Measurements from ENCODE around the gene MAN2A2.

Gene MAN2A2

GRCh38 chr15:90968434-90968833 lies 65.3 kb downstream of the MAN2A2 start:
- no peak for DNase-seq (ENCODE audit: low read depth in 1 of 2, low spot score in 1 of 2)
- TF ChIP-seq JUND (IDR thresholded peaks at IDR 0.05; ENCODE audit: low read depth) = no peak
- in situ Hi-C loops (cut with HindIII; ENCODE audit: low pct_unique_long_range_greater_than_20kb, low sequenced_read_pairs) = no loop called here

DNA sequence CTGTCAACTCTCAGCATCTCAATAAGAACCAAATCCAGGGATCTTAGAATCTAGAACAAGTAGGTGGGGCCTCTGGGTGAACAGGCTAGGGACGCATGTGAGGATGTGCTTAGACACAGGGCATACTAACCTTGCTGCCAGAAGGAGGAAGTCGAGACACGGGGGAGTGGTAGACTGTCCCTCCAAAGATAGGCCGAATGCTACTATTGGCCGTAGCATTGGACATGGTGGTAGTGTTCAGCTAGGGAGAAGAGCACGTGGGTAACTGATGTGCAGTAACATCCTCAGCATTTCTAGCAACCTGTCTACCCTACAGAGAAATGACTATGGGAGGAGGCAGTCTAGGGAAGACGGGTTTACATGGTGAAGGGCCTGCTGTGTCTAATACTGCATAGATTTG lies 67.2 kb downstream of the MAN2A2 start:
- DNase-seq (ENCODE audit: low read depth in 1 of 2, low spot score in 1 of 2) = no peak
- no peak for TF ChIP-seq JUND (IDR thresholded peaks at IDR 0.05; ENCODE audit: low read depth)
- in situ Hi-C loops (cut with HindIII; ENCODE audit: low pct_unique_long_range_greater_than_20kb, low sequenced_read_pairs) = no loop called here

DNA sequence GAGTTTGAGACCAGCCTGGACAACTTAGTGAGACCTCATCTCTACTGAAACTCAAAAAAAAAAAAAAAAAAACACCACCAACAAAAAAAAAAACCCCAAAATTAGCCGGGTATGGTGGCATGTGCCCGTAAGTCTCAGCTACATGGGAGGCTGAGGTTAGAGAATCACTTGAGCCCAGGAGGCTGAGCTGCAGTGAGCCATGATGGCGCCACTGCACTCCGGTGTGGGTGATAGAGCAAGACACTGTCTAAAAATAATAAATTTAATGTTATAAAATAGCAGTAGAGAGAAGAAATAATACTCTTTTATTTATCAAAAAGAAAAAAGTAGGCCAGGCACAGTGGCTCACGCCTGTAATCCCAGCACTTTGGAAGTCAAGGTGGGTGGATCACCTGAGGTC lies 69.0 kb downstream of the MAN2A2 start:
- in situ Hi-C loops (cut with HindIII; ENCODE audit: low pct_unique_long_range_greater_than_20kb, low sequenced_read_pairs) = no loop called here

More for the DNA sequence above, 69.0 kb downstream of the MAN2A2 start:
- no peak for DNase-seq (ENCODE audit: low read depth in 1 of 2, low spot score in 1 of 2)
- TF ChIP-seq JUND (IDR thresholded peaks at IDR 0.05; ENCODE audit: low read depth) = no peak

Data from T47D (cell line).